Measurements from ENCODE around the gene EPS15.

The EPS15 gene

GRCh38 chr1:51433269-51433971, 85.6 kb downstream of the EPS15 start:
- Histone ChIP-seq H3K4me2 (ENCODE audit: low read depth, low read length, poor library complexity, severe bottlenecking) (no peak overlapping the region), H3K9me2 (replicated peaks; ENCODE audit: insufficient read depth, low read length) (no peaks in the 10 kb centered on the region), H3F3A (ENCODE audit: insufficient read depth) (no peaks in the 10 kb centered on the region), H3K27me3 (ENCODE audit: low read length) (no peaks in the 10 kb centered on the region), H4K20me1 (ENCODE audit: low read depth, low read length) (no peaks in the 10 kb centered on the region), H3K9ac (ENCODE audit: low read length) (no peak overlapping the region), H3K36me3 (ENCODE audit: low read length) (peaks cover 5% of the 10 kb centered on the region; the same call in 1 of the 2 replicates), H3K9me3 (ENCODE audit: insufficient read depth, low read length) (no peaks in the 10 kb centered on the region), H3K27ac (ENCODE audit: low read depth, low read length) (no peak overlapping the region), H3K4me3 (ENCODE audit: insufficient read depth, low read length, poor library complexity, severe bottlenecking) (no peak overlapping the region), H2AFZ (ENCODE audit: low read depth, low read length, severe bottlenecking) (no peak overlapping the region), H3K79me2 (ENCODE audit: insufficient read depth, low read length) (no peaks in the 10 kb centered on the region)
- TF ChIP-seq EZH2phosphoT487 (conservative IDR thresholded peaks at IDR 0.05; ENCODE audit: low read length): no peak
- TF ChIP-seq CTCF (IDR thresholded peaks at IDR 0.05; ENCODE audit: insufficient read depth, low read length, poor library complexity, severe bottlenecking): no peak

GRCh38 chr1:51432146-51432545, 86.9 kb downstream of the EPS15 start:
- Histone ChIP-seq H3K27ac (ENCODE audit: low read depth, low read length) (no peak overlapping the region), H3F3A (ENCODE audit: insufficient read depth) (no peaks in the 10 kb centered on the region), H3K27me3 (ENCODE audit: low read length) (no peaks in the 10 kb centered on the region), H3K36me3 (ENCODE audit: low read length) (peaks cover 6% of the 10 kb centered on the region; the same call in 1 of the 2 replicates), H4K20me1 (ENCODE audit: low read depth, low read length) (no peaks in the 10 kb centered on the region), H3K4me3 (ENCODE audit: insufficient read depth, low read length, poor library complexity, severe bottlenecking) (no peak overlapping the region), H3K79me2 (ENCODE audit: insufficient read depth, low read length) (no peaks in the 10 kb centered on the region), H2AFZ (ENCODE audit: low read depth, low read length, severe bottlenecking) (no peak overlapping the region), H3K9me3 (ENCODE audit: insufficient read depth, low read length) (no peaks in the 10 kb centered on the region), H3K4me2 (ENCODE audit: low read depth, low read length, poor library complexity, severe bottlenecking) (no peak overlapping the region), H3K9me2 (replicated peaks; ENCODE audit: insufficient read depth, low read length) (no peaks in the 10 kb centered on the region), H3K9ac (ENCODE audit: low read length) (no peak overlapping the region)
- TF ChIP-seq EZH2phosphoT487 (conservative IDR thresholded peaks at IDR 0.05; ENCODE audit: low read length) (no peak), CTCF (IDR thresholded peaks at IDR 0.05; ENCODE audit: insufficient read depth, low read length, poor library complexity, severe bottlenecking) (no peak)

DNA sequence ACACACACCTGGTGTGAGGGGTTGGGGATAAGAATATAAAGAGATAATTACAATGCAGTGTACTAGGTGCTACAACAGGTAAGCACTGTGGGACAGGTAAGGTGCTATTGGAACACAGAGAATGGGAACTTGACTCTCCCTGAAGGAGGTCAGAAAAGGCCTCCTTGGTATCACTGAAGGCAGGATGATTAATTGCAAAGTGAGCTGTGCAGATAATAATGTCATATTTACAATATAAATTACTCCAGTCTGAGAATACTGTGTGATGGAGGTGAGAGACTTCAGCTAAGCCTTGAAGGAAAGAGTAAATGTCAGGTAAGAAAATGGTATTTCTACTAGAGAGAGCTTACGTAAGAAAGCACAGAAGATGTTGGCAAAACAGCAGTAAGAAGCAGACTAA, 91.6 kb downstream of the EPS15 start:
- TF ChIP-seq CTCF (IDR thresholded peaks at IDR 0.05; ENCODE audit: insufficient read depth, low read length, poor library complexity, severe bottlenecking): no peak
- no peak for TF ChIP-seq EZH2phosphoT487 (conservative IDR thresholded peaks at IDR 0.05; ENCODE audit: low read length)
- no peak overlapping the region for H3K4me2 ChIP-seq (ENCODE audit: low read depth, low read length, poor library complexity, severe bottlenecking)
- no peak overlapping the region for H3K27ac ChIP-seq (ENCODE audit: low read depth, low read length)
- no peaks in the 10 kb centered on the region for H3F3A ChIP-seq (ENCODE audit: insufficient read depth)
- no peaks in the 10 kb centered on the region for H3K79me2 ChIP-seq (ENCODE audit: insufficient read depth, low read length)
- H3K27me3 ChIP-seq (ENCODE audit: low read length): no peaks in the 10 kb centered on the region
- H4K20me1 ChIP-seq (ENCODE audit: low read depth, low read length): no peaks in the 10 kb centered on the region
- no peak overlapping the region for H3K9ac ChIP-seq (ENCODE audit: low read length)
- H3K4me3 ChIP-seq (ENCODE audit: insufficient read depth, low read length, poor library complexity, severe bottlenecking): no peak overlapping the region
- no peaks in the 10 kb centered on the region for H3K9me2 ChIP-seq (replicated peaks; ENCODE audit: insufficient read depth, low read length)
- peaks cover 2% of the 10 kb centered on the region; the same call in 1 of the 2 replicates for H3K36me3 ChIP-seq (ENCODE audit: low read length)
- H3K9me3 ChIP-seq (ENCODE audit: insufficient read depth, low read length): no peaks in the 10 kb centered on the region
- H2AFZ ChIP-seq (ENCODE audit: low read depth, low read length, severe bottlenecking): no peak overlapping the region
